GM23338 (cell line): ENCODE data around the gene CSTB. TPM values are rescaled to one million over a fixed set of nuclear protein-coding genes. Genes with fewer than 3 reads are reported as not detected.

Source experiments
- ATAC-seq: fragments of 200-7000 bp; cut with Tn5 transposase; 3 replicates; pipeline ENCODE4 v1.9.1; 2020
- DNase-seq: peaks from one replicate; pipeline ENCODE4 v3.0.0-alpha.2; 2015; ENCODE audit warnings: low spot score
- H2AFZ ChIP-seq: fragments of 200-600 bp; sonication (generic); 2 replicates; pipeline ENCODE4 v1.8.0; 2016; ENCODE audit warnings: antibody characterized with exemption, mild to moderate bottlenecking, moderate library complexity
- H3F3A ChIP-seq: fragments of 200-600 bp; sonication (generic); replicated peaks from 2 replicates; pipeline ENCODE4 v1.8.0; 2017; ENCODE audit warnings: antibody characterized with exemption, mixed run types, low read depth
- H3K27ac ChIP-seq: fragments of 200-600 bp; sonication (generic); 2 replicates; pipeline ENCODE4 v1.6.1; 2016; ENCODE audit warnings: low read depth
- H3K27me3 ChIP-seq: fragments of 200-600 bp; sonication (generic); 2 replicates; pipeline ENCODE4 v1.8.0; 2016; ENCODE audit warnings: mild to moderate bottlenecking, mixed run types, moderate library complexity; ENCODE audit not compliant: insufficient read depth
- H3K36me3 ChIP-seq: fragments of 200-600 bp; sonication (generic); 2 replicates; pipeline ENCODE4 v1.8.0; 2016; ENCODE audit warnings: mild to moderate bottlenecking; ENCODE audit not compliant: insufficient read depth
- H3K4me1 ChIP-seq: fragments of 200-600 bp; sonication (generic); 2 replicates; pipeline ENCODE4 v1.8.0; 2016; ENCODE audit warnings: mild to moderate bottlenecking, moderate library complexity; ENCODE audit not compliant: insufficient read depth
- H3K4me2 ChIP-seq: fragments of 200-600 bp; sonication (generic); 2 replicates; pipeline ENCODE4 v1.7.1; 2017; ENCODE audit warnings: mixed run types
- H3K4me3 ChIP-seq: fragments of 200-600 bp; sonication (generic); 2 replicates; pipeline ENCODE4 v1.6.1; 2016; ENCODE audit warnings: mixed run types
- H3K79me2 ChIP-seq: fragments of 200-600 bp; sonication (generic); replicated peaks from 2 replicates; pipeline ENCODE4 v1.8.0; 2017; ENCODE audit warnings: mild to moderate bottlenecking; ENCODE audit not compliant: insufficient read depth
- H3K9me2 ChIP-seq: fragments of 200-600 bp; sonication (generic); 2 replicates; pipeline ENCODE4 v1.8.0; 2017; ENCODE audit not compliant: insufficient read depth
- H4K20me1 ChIP-seq: fragments of 200-600 bp; sonication (generic); replicated peaks from 2 replicates; pipeline ENCODE4 v1.8.0; 2017; ENCODE audit warnings: mild to moderate bottlenecking; ENCODE audit not compliant: insufficient read depth
- H3K27ac Mint-ChIP-seq: 2 replicates; pipeline ENCODE4 v1.8.0; 2020; ENCODE audit warnings: inconsistent platforms, mild to moderate bottlenecking, moderate library complexity, mixed read lengths
- H3K27me3 Mint-ChIP-seq: 3 replicates; pipeline ENCODE4 v1.8.0; 2022; ENCODE audit warnings: low read depth, mild to moderate bottlenecking, moderate library complexity, mixed read lengths, inconsistent platforms; ENCODE audit not compliant: insufficient read depth, poor library complexity
- H3K36me3 Mint-ChIP-seq: 3 replicates; pipeline ENCODE4 v1.8.0; 2021; ENCODE audit warnings: low read depth, mild to moderate bottlenecking, inconsistent platforms, moderate library complexity, mixed read lengths
- H3K4me1 Mint-ChIP-seq: 3 replicates; pipeline ENCODE4 v1.8.0; 2020; ENCODE audit warnings: mild to moderate bottlenecking, inconsistent platforms, mixed read lengths
- H3K4me3 Mint-ChIP-seq: 3 replicates; pipeline ENCODE4 v1.8.0; 2021; ENCODE audit warnings: moderate library complexity, mild to moderate bottlenecking, inconsistent platforms, mixed read lengths
- H3K9me3 Mint-ChIP-seq: 3 replicates; pipeline ENCODE4 v1.8.0; 2020; ENCODE audit warnings: moderate library complexity, mild to moderate bottlenecking, inconsistent platforms, mixed read lengths
- CREB1 ChIP-seq: fragments of 250-450 bp; sonication (Bioruptor Pico); IDR thresholded peaks from 2 replicates; pipeline ENCODE4 v1.5.0; 2020; ENCODE audit warnings: low read depth, mild to moderate bottlenecking, moderate library complexity
- CTCF ChIP-seq, 2 experiments: fragments of 200-600 bp in 1 of 2; sonication (generic) in 1 of 2; conservative IDR thresholded peaks; 2 replicates each; pipeline versions ENCODE4 v1.5.1 to v1.6.1; 2016 to 2017; ENCODE audit warnings: antibody characterized with exemption in 2 of 2, low read depth in 2 of 2, mild to moderate bottlenecking in 2 of 2, moderate library complexity in 1 of 2
- ETS1 ChIP-seq: IDR thresholded peaks from 2 replicates; pipeline ENCODE4 v1.6.1; 2016; ENCODE audit warnings: antibody characterized with exemption
- EZH2 ChIP-seq: fragments of 200-600 bp; sonication (generic); IDR thresholded peaks from one replicate; pipeline ENCODE4 v1.8.0; 2017; ENCODE audit warnings: antibody characterized with exemption, mild to moderate bottlenecking, low read depth; ENCODE audit not compliant: unreplicated experiment
- EZH2phosphoT487 ChIP-seq: fragments of 200-600 bp; sonication (generic); IDR thresholded peaks from one replicate; pipeline ENCODE4 v1.8.1; 2018; ENCODE audit warnings: antibody characterized with exemption; ENCODE audit not compliant: unreplicated experiment
- JUNB ChIP-seq: IDR thresholded peaks from one replicate; pipeline ENCODE4 v1.6.1; 2016; ENCODE audit warnings: antibody characterized with exemption; ENCODE audit not compliant: unreplicated experiment
- POLR2AphosphoS5 ChIP-seq: IDR thresholded peaks from 2 replicates; pipeline ENCODE4 v1.6.1; 2016; ENCODE audit warnings: antibody characterized with exemption, low read depth
- REST ChIP-seq: IDR thresholded peaks from one replicate; pipeline ENCODE4 v1.6.1; 2018; ENCODE audit warnings: antibody characterized with exemption; ENCODE audit not compliant: unreplicated experiment
- ZNF114 ChIP-seq: fragments of 250-450 bp; sonication (Bioruptor Pico); IDR thresholded peaks from 2 replicates; pipeline ENCODE4 v1.5.0; 2020; ENCODE audit warnings: mild to moderate bottlenecking, moderate library complexity
- ZNF331 ChIP-seq: fragments of 250-450 bp; sonication (Bioruptor Pico); IDR thresholded peaks from 2 replicates; pipeline ENCODE4 v1.5.0; 2020; ENCODE audit warnings: low read depth, mild to moderate bottlenecking, moderate library complexity
- polyA plus RNA-seq: library from polyadenylated mRNA; unstranded; fragments of >200 nt; fragmentation: Nextera tagmentation; extraction: Ambion mirVana; gene quantifications from 2 replicates; pipeline ENCODE4 v1.2.1, GENCODE V29; 2016
- total RNA-seq: library from RNA; depleted of rRNA; stranded (reverse); fragments of >200 nt; shearing (Covaris generic); gene quantifications from 2 replicates; pipeline ENCODE4 v1.2.3, GENCODE V29; 2014

CSTB gene
- total and polyA plus RNA-seq, 2 experiments from 2014 or later, result 10.0 to 142 TPM

- H3K27ac Mint-ChIP-seq, result peak overlapping the region; percentile 94
- Histone ChIP-seq H3K27me3 (no peaks in the 10 kb centered on the region), H3K27ac (peak overlapping the region; percentile 96), H3K36me3 (no peaks in the 10 kb centered on the region), H2AFZ (no peak overlapping the region), H3K4me3 (peak overlapping the region; percentile 88), H3F3A (peaks cover 14% of the 10 kb centered on the region; the same call in 1 of the 2 replicates), H3K79me2 (peaks cover 63% of the 10 kb centered on the region), H3K4me1 (peaks cover 7% of the 10 kb centered on the region; the same call in 1 of the 2 replicates), H3K4me2 (peak overlapping the region; percentile 95), H4K20me1 (peaks cover 5% of the 10 kb centered on the region), H3K9me2 (no peaks in the 10 kb centered on the region)
- H3K36me3 Mint-ChIP-seq, result peaks cover 7% of the 10 kb centered on the region; the same call in 2 of the 3 replicates
- ATAC-seq (peak; percentile 14), DNase-seq (no peak)
- peaks cover 28% of the 10 kb centered on the region for H3K4me1 Mint-ChIP-seq
- TF ChIP-seq CTCF (conservative IDR thresholded peaks at IDR 0.05; ENCODE audit: low read depth in 2 of 2), result peak; percentile 25 to 60; a peak in 3 of 4 replicates
- no peak for TF ChIP-seq CREB1 (CRISPR knock-in tag)
- TF ChIP-seq ZNF331 (CRISPR knock-in tag), result no peak
- no peak for TF ChIP-seq ETS1
- TF ChIP-seq EZH2, result no peak
- no peaks in the 10 kb centered on the region for H3K9me3 Mint-ChIP-seq
- H3K4me3 Mint-ChIP-seq, result peak overlapping the region; percentile 89
- peaks cover 20% of the 10 kb centered on the region for H3K27me3 Mint-ChIP-seq
Measured at GRCh38 chr21:43727519-43728153, 48.5 kb downstream of the CSTB start.

- Histone ChIP-seq H4K20me1 (peaks cover 4% of the 10 kb centered on the region; the same call in 1 of the 2 replicates), H2AFZ (no peak overlapping the region), H3K79me2 (peaks cover 66% of the 10 kb centered on the region), H3K4me1 (peaks cover 7% of the 10 kb centered on the region; the same call in 1 of the 2 replicates), H3F3A (peaks cover 14% of the 10 kb centered on the region; the same call in 1 of the 2 replicates), H3K36me3 (no peaks in the 10 kb centered on the region), H3K4me3 (no peak overlapping the region), H3K27ac (peak overlapping the region; percentile 96; the same call in 1 of the 2 replicates), H3K27me3 (no peaks in the 10 kb centered on the region), H3K9me2 (no peaks in the 10 kb centered on the region), H3K4me2 (no peak overlapping the region)
- H3K4me1 Mint-ChIP-seq, result peaks cover 28% of the 10 kb centered on the region
- H3K9me3 Mint-ChIP-seq, result no peaks in the 10 kb centered on the region
- peaks cover 20% of the 10 kb centered on the region for H3K27me3 Mint-ChIP-seq
- DNase-seq (no peak), ATAC-seq (no peak)
- TF ChIP-seq EZH2 (no peak), EZH2phosphoT487 (no peak), CTCF (conservative IDR thresholded peaks at IDR 0.05; ENCODE audit: low read depth in 2 of 2) (no peak), ETS1 (no peak), JUNB (no peak), CREB1 (CRISPR knock-in tag) (no peak), POLR2AphosphoS5 (no peak), REST (no peak), ZNF114 (no peak)
- H3K4me3 Mint-ChIP-seq, result peak overlapping the region; percentile 42; the same call in 1 of the 3 replicates
- H3K27ac Mint-ChIP-seq, result no peak overlapping the region; the same call in 1 of the 2 replicates
- H3K36me3 Mint-ChIP-seq, result peaks cover 7% of the 10 kb centered on the region; the same call in 2 of the 3 replicates
Measured at GRCh38 chr21:43726686-43727518, 49.2 kb downstream of the CSTB start.
